Stimulated activated effector memory CD8-positive, alpha-beta T cell treated with anti-CD3 and anti-CD28 coated beads, Interleukin-12 subunit alpha, Interleukin-12 subunit beta, amount 100 ng/mL, for 72 hours (primary cell): ENCODE measurements around the gene THAP7.
A peak's percentile ranks its signal among the peaks of the same experiment; 100 is the strongest.
"Not testable (repeated sequence)": the region's sequence is repeated elsewhere in the genome, so short reads cannot be mapped to it uniquely, and the experiment has no call there.

Experiments
- ATAC-seq: fragments of 150-1000 bp; cut with Tn5 transposase; 2 replicates; pipeline ENCODE4 v1.10.0; 2021
- DNase-seq, 2 donors: peaks; one replicate each; pipeline ENCODE4 v3.0.0; 2021 to 2022; ENCODE audit warnings: low spot score in 2 of 2
- H3K27ac Mint-ChIP-seq: one replicate; pipeline ENCODE4 v1.8.0; 2022; ENCODE audit warnings: mild to moderate bottlenecking, mixed read lengths
- H3K36me3 Mint-ChIP-seq: one replicate; pipeline ENCODE4 v1.8.0; 2022; ENCODE audit warnings: mild to moderate bottlenecking, mixed read lengths
- H3K4me1 Mint-ChIP-seq: one replicate; pipeline ENCODE4 v1.8.0; 2022; ENCODE audit warnings: mixed read lengths
- H3K4me3 Mint-ChIP-seq: one replicate; pipeline ENCODE4 v1.8.0; 2022; ENCODE audit warnings: mild to moderate bottlenecking, mixed read lengths
- H3K9me3 Mint-ChIP-seq: one replicate; pipeline ENCODE4 v1.8.0; 2022; ENCODE audit warnings: mixed read lengths

Gene THAP7, protein sequence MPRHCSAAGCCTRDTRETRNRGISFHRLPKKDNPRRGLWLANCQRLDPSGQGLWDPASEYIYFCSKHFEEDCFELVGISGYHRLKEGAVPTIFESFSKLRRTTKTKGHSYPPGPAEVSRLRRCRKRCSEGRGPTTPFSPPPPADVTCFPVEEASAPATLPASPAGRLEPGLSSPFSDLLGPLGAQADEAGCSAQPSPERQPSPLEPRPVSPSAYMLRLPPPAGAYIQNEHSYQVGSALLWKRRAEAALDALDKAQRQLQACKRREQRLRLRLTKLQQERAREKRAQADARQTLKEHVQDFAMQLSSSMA

DNA sequence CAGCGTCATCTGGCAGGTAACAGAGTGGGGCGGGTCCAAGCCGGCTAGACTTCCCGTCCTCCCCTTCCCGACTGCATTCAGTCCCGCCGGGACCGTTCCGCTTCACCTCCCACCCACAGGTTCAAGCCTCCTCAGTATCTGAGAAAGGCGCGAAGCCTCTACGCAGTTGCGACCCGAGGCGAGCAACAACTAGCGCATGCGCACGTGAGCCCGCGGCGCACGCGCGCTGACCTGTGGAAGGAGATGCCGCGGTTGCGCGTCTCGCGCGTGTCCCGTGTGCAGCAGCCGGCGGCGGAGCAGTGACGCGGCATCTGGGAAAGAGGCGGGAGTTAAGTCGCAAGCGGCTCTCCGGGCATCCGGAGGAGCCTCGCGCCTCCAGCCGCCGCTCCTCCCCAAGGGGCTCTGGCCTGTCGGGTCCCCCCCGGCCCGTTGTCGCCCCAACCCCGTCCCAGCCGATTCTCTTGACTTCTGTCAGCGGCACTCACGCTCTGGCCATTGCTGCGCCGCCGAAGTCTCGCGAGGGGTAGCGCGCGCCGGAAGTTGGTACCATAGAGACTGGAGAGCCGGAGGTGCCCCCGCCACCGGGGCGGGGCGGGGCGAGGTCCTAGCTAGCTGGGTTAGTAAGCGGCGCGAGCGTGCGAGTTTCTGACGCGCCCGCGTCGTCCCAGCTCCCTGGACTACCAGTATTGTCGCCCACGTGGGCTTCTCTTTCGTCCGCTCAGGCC, at the start of gene THAP7:
Gene THAP7 (minus strand): TSS at position 518 of the 725 bp plus-strand sequence. CDS start 207 bp downstream, at position 311.
- Mint-ChIP-seq H3K36me3 (peaks cover 47% of the 10 kb centered on the region), H3K27ac (peak within 1 kb of the TSS; percentile 99), H3K4me3 (peak within 1 kb of the TSS; percentile 94), H3K9me3 (no peaks in the 10 kb centered on the region), H3K4me1 (peaks cover 39% of the 10 kb centered on the region)
- peak; percentile 96 for ATAC-seq
- DNase-seq = peak; percentile 94 to 99

GRCh38 chr22:21051145-21051830, 49.4 kb upstream of the THAP7 start:
- DNase-seq (no peak), ATAC-seq (no peak)
- Mint-ChIP-seq H3K9me3 (no peaks in the 10 kb centered on the region), H3K4me3 (no peak overlapping the region), H3K27ac (no peak overlapping the region), H3K36me3 (no peaks in the 10 kb centered on the region), H3K4me1 (peaks cover 21% of the 10 kb centered on the region)

GRCh38 chr22:21048965-21049364, 47.0 kb upstream of the THAP7 start:
- not testable (repeated sequence) for ATAC-seq, DNase-seq, H3K27ac Mint-ChIP-seq, H3K9me3 Mint-ChIP-seq, H3K36me3 Mint-ChIP-seq, H3K4me3 Mint-ChIP-seq
- H3K4me1 Mint-ChIP-seq = peaks cover 27% of the 10 kb centered on the region

GRCh38 chr22:21048448-21048847, 46.5 kb upstream of the THAP7 start:
- peaks cover 32% of the 10 kb centered on the region for H3K4me1 Mint-ChIP-seq
- not testable (repeated sequence) for H3K4me3 Mint-ChIP-seq, H3K36me3 Mint-ChIP-seq, H3K27ac Mint-ChIP-seq, H3K9me3 Mint-ChIP-seq, DNase-seq, ATAC-seq

DNA sequence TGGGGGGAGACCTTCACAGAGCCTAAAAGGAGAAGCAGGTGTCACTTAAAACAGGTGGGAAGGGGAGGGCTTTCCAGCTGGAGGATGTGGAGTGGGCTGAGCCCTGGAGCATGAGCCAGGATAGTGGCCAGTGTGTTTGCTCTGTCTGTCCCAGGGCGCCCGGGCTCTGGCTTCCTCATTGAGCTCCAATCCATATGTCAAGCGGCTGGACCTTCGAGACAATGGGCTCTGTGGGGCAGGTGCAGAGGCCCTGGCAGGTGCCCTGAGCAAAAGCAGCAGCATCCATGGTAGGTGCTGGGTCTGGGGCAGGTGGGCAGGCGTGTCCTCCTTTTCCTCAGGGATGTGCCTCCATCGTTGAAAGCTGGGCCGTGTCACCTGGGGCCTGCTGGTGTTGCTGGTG, 45.8 kb upstream of the THAP7 start:
- Mint-ChIP-seq H3K27ac (no peak overlapping the region), H3K4me3 (no peak overlapping the region), H3K4me1 (peaks cover 40% of the 10 kb centered on the region), H3K9me3 (no peaks in the 10 kb centered on the region), H3K36me3 (peaks cover 9% of the 10 kb centered on the region)
- DNase-seq (no peak), ATAC-seq (no peak)

- Mint-ChIP-seq H3K4me1 (peaks cover 40% of the 10 kb centered on the region), H3K27ac (no peak overlapping the region), H3K9me3 (no peaks in the 10 kb centered on the region), H3K36me3 (peaks cover 9% of the 10 kb centered on the region), H3K4me3 (no peak overlapping the region)
- ATAC-seq = no peak
- no peak for DNase-seq
These were observed 45.2 kb upstream of the THAP7 start for GRCh38 chr22:21047035-21047661.

DNA sequence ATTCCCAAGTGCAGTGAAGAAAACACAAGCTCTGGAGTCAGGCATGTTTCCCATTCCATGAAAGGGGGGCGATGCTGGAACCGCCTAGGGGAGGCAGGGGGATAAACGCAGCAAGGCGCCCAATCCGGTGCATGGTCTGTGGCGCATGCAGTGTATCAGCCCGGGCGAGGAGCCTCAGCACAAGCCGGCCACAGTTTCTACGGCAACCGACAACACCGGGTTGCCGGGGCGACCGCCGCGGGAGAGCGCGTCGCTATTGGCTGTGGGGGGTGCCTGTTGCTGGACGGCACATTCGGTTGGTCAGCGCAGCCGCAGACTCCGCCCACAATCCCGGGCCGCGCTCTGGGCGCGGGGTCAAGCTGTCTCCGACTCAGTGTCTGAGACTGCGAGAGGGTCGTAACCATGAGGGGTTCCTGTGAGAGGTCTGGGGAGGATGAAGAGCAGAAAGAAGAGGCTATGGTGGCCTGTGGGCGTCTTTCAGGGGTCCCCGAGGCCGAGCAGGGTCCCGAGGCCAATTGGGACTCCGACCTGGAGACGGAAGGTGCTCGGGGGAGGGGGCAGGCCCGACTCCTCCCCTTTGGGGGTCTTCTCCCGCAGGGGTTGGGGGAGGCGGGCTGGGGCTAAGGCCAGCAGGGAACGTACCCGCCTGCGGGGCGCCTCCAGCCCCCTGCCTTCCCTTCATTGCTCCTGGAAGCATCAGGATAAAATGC, 43.8 kb upstream of the THAP7 start, which contains the start of gene LRRC74B:
Gene LRRC74B (plus strand): TSS at position 362 of the 710 bp plus-strand sequence. CDS start 41 bp downstream, at position 403.
- H3K4me1 Mint-ChIP-seq = peaks cover 34% of the 10 kb centered on the region
- H3K36me3 Mint-ChIP-seq = peaks cover 9% of the 10 kb centered on the region
- no peaks in the 10 kb centered on the region for H3K9me3 Mint-ChIP-seq
- DNase-seq (peak; percentile 59 to 82), ATAC-seq (peak; percentile 93)
- peak within 1 kb of the TSS; percentile 90 for H3K27ac Mint-ChIP-seq
- H3K4me3 Mint-ChIP-seq = peak within 1 kb of the TSS; percentile 66

DNA sequence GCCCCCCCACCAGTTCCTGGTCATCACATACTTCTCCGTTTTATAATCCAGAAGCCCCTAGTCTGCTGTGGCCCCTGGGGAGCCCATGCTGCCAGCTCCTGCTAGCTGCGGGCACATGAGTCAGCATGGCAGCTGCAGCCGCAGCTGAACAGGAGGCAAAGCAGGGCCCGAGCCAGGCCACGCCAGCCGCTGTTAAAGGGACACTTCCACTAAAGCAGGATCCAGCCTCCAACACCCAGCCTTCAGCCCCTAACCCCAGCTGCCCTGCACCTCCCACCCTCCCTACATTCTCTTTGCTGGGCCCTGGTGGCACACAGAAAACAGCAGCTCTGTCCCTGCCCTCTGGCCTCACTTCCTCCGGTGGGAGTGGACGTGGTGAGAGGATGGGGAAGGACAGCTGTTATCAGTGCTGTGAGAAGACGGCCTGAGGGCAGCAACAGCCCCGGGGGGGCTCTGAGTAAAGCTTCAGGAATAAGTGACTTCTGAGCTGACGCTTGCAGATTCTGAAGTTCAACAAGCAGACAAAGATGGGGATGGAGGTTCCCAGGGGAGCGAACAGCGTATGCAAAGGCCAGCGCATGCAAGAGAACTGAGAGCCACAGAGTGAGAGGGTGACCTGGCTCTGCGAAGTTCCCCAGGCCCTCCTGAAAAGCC, 43.1 kb upstream of the THAP7 start:
- DNase-seq = no peak
- Mint-ChIP-seq H3K4me1 (peaks cover 34% of the 10 kb centered on the region), H3K4me3 (peak overlapping the region; percentile 66), H3K36me3 (peaks cover 9% of the 10 kb centered on the region), H3K27ac (peak overlapping the region; percentile 90), H3K9me3 (no peaks in the 10 kb centered on the region)
- peak; percentile 66 for ATAC-seq

DNA sequence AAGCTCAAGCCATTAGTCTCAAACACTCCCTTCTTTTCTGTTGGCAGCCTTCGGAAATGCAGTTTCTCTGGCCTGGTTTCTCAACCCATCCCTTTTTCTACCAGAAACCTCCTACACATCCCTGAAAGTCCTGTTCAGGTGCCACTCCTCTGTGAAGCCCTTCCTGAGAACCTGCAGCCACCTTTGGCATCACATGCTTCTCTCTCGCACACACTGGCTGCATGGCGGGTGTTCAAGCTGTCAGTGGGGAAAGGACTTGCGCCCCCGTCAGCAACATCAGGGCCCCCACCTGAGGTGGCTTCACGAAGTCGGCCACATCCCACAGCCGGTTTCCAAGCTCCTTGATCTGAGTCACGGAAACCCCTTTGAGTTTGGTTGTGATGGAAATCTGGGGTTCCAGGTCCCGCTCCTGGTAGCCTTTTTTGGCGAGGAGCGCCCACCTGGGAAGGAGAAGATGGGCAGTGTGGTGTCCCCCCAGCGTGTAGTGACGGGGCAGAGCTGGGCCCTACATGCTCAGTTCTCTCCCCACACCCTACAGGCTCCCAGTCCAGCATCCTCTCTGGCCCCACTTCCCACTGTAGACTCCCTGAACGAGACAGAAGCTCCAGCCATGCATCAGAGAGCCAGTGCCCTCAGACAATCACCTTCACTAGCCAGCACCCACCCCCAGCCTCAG, 42.1 kb upstream of the THAP7 start:
- Mint-ChIP-seq H3K4me1 (peaks cover 34% of the 10 kb centered on the region), H3K9me3 (no peaks in the 10 kb centered on the region), H3K27ac (no peak overlapping the region), H3K4me3 (no peak overlapping the region), H3K36me3 (peaks cover 9% of the 10 kb centered on the region)
- no peak for DNase-seq
- ATAC-seq = no peak

DNA sequence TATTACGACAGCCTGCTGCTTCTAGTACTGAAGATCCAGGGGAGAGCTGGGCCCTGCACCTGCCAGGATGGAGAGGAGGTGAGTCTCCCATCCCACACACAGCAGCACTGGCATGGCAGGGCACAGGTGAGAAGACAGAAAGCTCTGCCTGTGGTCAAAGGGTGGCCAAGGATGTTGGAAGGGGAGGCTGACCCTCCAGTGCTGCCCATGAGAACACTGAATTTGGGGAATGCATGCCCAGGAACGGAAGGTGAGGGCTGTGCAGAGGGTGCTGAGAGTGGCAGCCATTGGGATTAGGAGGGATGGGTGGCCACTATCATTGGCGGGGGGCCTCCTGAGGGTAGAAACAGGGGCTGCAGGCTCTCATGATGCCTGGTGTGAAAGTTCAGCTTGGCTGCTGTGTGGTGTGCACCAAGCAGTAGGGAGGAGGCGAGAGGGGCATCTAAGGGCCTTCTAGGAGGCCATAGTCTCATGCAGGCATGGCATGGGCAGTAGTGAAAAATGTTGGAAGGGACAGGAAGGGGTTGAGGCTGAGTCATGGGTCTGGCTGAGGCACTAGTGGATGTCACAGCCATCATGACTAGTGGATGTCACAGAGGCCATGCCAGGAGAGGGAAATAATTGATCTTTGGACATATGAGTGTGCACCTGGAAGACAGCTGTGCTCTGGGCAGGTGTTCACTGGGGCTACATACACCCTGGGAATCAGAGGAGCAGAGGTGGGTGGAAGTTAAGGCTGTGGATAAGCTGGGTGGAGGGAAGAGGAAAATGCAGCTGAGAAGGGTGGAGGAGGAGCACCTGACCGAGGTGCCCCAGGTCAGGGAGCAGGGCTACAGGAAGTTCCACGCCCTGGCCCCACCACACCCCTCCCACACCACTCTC, 41.3 kb upstream of the THAP7 start:
- ATAC-seq (no peak), DNase-seq (no peak)
- H3K4me1 Mint-ChIP-seq = peaks cover 34% of the 10 kb centered on the region
- H3K4me3 Mint-ChIP-seq = no peak overlapping the region
- peak overlapping the region; percentile 23 for H3K27ac Mint-ChIP-seq
- H3K36me3 Mint-ChIP-seq = peaks cover 9% of the 10 kb centered on the region
- H3K9me3 Mint-ChIP-seq = no peaks in the 10 kb centered on the region

- peaks cover 34% of the 10 kb centered on the region for H3K4me1 Mint-ChIP-seq
These were observed 40.0 kb upstream of the THAP7 start for GRCh38 chr22:21041937-21042336.

DNA sequence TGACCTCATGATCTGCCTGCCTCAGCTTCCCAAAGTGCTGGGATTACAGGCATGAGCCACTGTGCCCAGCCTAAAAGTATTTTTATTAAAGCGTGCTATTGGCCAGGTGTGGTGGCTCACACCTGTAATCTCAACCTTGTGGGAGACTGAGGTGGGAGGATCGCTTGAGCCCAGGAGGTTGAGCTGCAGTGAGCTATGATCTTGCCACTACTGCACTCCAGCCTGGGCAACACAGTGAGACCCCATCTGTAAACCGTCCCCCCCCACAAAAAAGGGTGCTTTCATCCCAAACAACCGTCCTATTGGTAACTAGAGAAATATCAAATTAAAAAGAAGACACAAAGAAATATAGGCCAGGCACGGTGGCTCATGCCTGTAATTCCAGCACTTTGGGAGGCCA, 37.2 kb upstream of the THAP7 start:
- not testable (repeated sequence) for ATAC-seq, DNase-seq
- peaks cover 15% of the 10 kb centered on the region for H3K4me1 Mint-ChIP-seq

More at GRCh38 chr22:21041937-21042336, 40.0 kb upstream of the THAP7 start:
- Mint-ChIP-seq H3K9me3 (no peaks in the 10 kb centered on the region), H3K4me3 (no peak overlapping the region), H3K36me3 (peaks cover 9% of the 10 kb centered on the region), H3K27ac (no peak overlapping the region)
- ATAC-seq (no peak), DNase-seq (no peak)

GRCh38 chr22:21038405-21038804, 36.5 kb upstream of the THAP7 start:
- H3K9me3 Mint-ChIP-seq = no peaks in the 10 kb centered on the region
- no peak overlapping the region for H3K4me3 Mint-ChIP-seq
- H3K4me1 Mint-ChIP-seq = peaks cover 8% of the 10 kb centered on the region
- no peaks in the 10 kb centered on the region for H3K36me3 Mint-ChIP-seq
- no peak for ATAC-seq
- H3K27ac Mint-ChIP-seq = no peak overlapping the region
- DNase-seq = no peak

More for the DNA sequence above, 37.2 kb upstream of the THAP7 start:
- not testable (repeated sequence) for H3K36me3 Mint-ChIP-seq, H3K4me3 Mint-ChIP-seq, H3K9me3 Mint-ChIP-seq, H3K27ac Mint-ChIP-seq
